HG03139 (cell line): ENCODE results near the gene LAMB4.
"Not testable (repeated sequence)": the region's sequence is repeated elsewhere in the genome, so short reads cannot be mapped to it uniquely, and the experiment has no call there.

ENCODE experiments used
- ATAC-seq: cut with Tn5 transposase; IDR thresholded peaks from one replicate; pipeline ENCODE4 v1.9.1; 2021; ENCODE audit not compliant: unreplicated experiment

Gene LAMB4

GRCh38 chr7:108049962-108050361, 80.2 kb downstream of the LAMB4 start:
- ATAC-seq: no peak

- no peak for ATAC-seq
Measured at GRCh38 chr7:108048422-108048821, 81.7 kb downstream of the LAMB4 start.

- ATAC-seq: no peak
Measured at GRCh38 chr7:108046952-108047506, 83.1 kb downstream of the LAMB4 start.

GRCh38 chr7:108045669-108046068, 84.5 kb downstream of the LAMB4 start:
- no peak for ATAC-seq

DNA sequence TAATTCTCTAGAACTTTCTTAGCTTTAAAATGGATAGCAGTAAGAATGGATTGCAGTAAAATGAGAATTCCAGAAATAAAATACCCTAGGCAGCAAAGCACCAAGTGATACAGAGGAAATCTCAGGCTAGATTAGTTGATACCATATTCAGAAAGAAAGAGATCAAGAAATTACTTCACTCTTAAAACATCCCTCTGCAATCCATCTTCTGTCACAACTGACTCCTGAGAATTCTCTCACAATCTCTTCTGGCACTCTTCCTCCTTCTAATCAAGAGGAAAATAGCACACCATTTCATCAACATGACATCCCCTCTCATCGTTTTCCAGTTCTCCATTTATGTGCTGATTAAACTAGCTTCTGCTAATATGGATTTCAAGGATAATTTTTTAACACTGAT, 85.0 kb downstream of the LAMB4 start:
- ATAC-seq: no peak

DNA sequence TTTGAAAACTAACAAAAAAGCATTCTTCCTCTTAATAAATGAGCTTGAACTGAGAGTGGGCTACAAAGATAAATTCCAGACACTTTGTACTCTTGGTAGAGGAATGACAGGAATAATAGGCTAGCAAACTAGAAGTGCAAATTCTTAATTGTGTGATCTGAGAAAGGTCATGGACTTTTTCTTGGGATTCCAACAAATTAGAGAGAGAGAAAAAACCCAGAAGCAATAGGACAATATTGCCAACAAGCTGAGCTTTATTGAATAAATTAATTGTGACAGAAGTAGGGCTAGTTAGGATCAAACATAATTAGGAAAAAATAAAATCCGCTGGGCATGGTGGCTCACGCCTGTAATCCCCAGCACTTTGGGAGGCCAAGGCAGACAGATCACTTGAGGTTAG, 85.8 kb downstream of the LAMB4 start:
- ATAC-seq: no peak

DNA sequence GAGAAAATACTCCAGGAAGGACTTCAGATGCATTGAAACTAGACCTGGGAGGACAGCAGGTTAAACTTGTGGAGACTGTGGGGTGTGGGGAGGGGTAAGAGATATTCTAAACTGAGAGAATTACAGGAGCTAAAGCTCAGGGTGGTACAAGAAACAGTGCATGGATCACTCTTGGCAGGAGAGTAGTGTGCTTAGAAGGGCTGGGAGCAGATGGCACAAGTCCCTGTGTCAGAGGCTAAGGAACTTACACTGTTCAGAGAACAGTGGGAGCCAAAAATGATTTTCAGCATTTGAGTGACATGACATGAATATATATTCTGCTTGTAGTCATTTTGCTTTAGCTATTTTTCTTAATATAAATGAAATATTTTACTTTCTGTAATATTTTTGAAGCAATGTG, 91.2 kb downstream of the LAMB4 start:
- ATAC-seq: no peak

- no peak for ATAC-seq
Measured at GRCh38 chr7:108037741-108038140, 92.4 kb downstream of the LAMB4 start.

GRCh38 chr7:108037140-108037539, 93.0 kb downstream of the LAMB4 start:
- no peak for ATAC-seq

DNA sequence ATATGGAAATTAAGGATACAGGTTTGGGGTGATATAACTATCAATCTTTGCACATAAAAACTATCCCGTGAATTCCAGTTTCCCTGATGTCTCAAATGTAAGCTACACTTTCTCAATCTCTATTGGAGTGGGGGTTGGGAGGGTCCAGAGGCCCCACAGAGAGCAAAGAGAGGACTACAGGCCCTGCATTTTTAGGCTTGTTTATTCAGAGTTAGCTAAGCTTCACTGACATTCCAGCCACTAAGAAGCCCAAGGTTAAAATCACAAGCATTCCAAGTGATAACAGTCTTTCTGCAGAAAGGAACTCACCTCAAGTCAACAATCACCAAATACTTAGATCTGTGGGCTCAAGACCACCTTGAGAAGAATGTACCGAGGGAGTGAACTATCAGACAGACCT, 95.6 kb downstream of the LAMB4 start:
- ATAC-seq: no peak

- no peak for ATAC-seq
Measured at GRCh38 chr7:108033776-108034497, 96.2 kb downstream of the LAMB4 start.

GRCh38 chr7:108033309-108033708, 96.9 kb downstream of the LAMB4 start:
- not testable (repeated sequence) for ATAC-seq

DNA sequence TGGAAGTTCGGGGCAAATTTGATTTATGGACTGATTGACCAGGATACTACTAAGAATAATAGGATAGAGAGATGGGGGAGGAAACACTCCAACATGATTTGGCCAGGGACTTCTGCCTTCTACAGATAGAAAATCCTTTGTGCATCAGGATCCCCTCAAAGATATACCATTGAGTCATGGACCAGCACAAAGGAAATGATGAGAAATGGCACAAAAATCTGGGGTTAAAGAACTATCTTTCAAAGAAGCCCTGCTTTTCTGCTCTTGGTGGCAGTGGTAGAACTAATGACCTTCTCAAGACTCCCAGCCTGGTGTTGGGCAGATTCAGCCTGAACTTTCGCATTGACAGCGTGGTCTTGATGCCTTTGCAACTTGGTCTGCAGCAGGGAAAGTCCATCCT, 99.6 kb downstream of the LAMB4 start:
- ATAC-seq: no peak

DNA sequence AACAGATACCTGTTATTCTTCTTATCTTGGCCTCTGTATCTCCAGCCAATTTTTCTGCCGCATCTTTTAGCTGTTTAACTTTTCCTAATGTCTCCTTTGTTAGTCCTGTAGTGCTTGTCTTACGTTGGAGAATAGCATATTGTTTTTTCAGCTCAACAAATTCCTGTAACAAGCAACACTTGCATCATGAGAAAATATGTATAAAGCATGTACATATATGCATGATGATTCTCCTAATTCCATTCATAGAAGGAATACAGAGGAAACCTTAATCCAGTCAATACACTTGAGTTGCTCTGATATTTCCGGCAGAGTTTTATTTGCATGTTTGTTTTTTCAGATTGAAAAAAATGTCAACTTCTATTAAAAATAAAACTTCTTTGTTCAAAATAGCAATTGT, 101.1 kb downstream of the LAMB4 start:
- no peak for ATAC-seq

DNA sequence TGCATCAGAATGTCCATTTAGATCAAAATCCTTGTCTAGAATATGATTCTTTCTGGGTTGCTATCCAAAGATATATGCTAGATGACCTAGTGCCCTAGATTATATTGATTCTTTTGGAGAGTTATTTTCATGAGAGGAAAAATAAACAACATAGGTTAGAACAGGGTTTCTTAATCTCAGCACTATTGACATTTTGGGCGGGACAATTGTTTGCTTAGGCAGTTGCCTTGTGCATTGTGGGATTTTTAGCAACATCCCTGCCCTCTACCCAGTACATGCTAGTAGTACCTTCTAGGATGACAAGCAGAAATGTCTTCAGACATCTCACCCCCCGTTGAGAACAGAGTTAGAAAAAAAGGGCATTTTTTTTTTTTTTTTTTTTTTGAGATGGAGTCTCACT, 102.0 kb downstream of the LAMB4 start:
- ATAC-seq: no peak

DNA sequence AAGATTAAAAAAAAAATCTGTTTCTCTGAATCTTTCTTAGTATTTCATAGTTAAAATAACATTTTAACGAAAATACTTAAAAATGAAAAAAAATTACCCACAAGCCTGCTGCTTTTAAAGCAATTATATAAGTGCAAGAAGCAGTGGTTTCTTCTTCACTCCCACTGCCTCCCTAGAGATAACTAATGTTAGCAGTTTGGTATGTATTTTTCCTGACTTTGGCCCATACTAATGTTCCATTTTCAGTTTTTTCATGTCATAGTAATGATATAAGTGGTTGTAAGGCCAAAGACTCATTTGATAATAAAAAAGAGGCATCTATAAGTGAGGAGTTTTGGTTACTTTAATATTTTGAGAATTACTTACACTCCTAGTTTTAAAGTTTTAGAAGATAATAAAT, 102.9 kb downstream of the LAMB4 start:
- no peak for ATAC-seq

- no peak for ATAC-seq
Measured at GRCh38 chr7:108026647-108027046, 103.5 kb downstream of the LAMB4 start.

GRCh38 chr7:108026116-108026515, 104.0 kb downstream of the LAMB4 start:
- ATAC-seq: no peak

DNA sequence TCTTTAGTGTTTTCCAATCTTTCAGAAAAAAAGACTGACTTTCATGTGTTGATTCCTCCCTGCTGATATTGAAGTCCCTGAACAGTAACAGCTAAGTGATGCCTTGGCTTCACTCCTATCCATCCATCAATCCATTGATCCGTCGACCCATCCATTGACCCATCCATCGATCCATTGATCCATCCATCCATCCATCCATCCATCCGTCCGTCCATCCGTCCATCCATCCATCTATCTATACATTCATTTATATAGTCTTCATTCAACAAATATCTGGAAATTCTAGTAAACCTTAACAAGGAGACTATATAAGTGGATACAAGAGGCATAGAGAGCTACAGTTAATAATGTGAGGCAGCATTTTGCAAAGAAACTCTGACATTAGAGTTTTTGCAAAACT, 105.6 kb downstream of the LAMB4 start:
- ATAC-seq: no peak

DNA sequence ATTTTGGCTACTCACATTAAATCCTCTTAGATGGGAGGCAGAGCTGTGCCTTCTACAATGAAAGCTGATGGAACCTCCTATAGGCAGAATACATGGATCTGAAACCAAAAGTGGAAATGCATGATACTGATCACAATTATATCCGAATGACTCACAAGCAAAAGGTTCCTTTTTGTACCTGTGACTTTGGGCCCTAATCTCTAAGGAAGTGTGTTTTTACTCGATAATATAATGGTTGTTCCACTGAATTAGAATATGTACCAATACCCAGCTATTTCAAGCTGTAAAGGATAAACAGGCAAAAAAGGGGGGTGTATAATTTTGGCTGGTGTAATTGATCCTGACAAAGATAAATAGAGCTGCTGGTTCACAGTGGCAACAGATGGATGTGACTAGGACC, 109.6 kb downstream of the LAMB4 start:
- ATAC-seq: no peak

DNA sequence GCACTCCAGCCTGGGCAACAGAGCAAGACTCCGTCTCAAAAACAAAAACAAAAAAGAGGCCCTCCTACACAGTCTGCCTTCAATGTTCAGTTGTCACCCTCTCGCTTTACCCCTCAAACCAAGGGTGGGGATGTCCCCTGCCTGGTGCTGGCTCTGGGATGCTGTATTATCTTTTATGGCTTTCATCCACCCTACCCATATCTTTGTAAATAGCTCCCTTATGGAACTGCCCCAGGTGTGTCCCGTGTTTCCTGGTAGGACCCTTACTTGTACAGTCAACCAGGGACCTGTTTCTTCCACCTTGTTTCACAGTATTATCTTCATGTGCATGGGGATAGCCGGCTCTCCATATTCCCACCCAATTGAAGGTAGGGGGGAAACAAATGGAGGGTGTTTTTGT, 111.5 kb downstream of the LAMB4 start:
- no peak for ATAC-seq

GRCh38 chr7:108017776-108018151, 112.4 kb downstream of the LAMB4 start:
- no peak for ATAC-seq
